GM21367 (cell line): ENCODE results near the gene TOR2A.

Experiments
- ATAC-seq: cut with Tn5 transposase; IDR thresholded peaks from one replicate; pipeline ENCODE4 v1.9.1; 2021; ENCODE audit not compliant: unreplicated experiment

TOR2A gene

GRCh38 chr9:127744398-127745110 lies 9.5 kb upstream of the TOR2A start:
- no peak for ATAC-seq

- ATAC-seq, result no peak
Observed at GRCh38 chr9:127742435-127743088, 7.5 kb upstream of the TOR2A start.

GRCh38 chr9:127741831-127742434 lies 6.8 kb upstream of the TOR2A start:
- no peak for ATAC-seq

GRCh38 chr9:127739614-127740330 lies 4.7 kb upstream of the TOR2A start:
- no peak for ATAC-seq

GRCh38 chr9:127738666-127739065 lies 3.6 kb upstream of the TOR2A start:
- no peak for ATAC-seq

- no peak for ATAC-seq
Observed at GRCh38 chr9:127735530-127736185, 564 bp upstream of the TOR2A start.

GRCh38 chr9:127734247-127734746 lies 797 bp downstream of the TOR2A start:
- no peak for ATAC-seq

GRCh38 chr9:127733614-127734013 lies 1.5 kb downstream of the TOR2A start:
- no peak for ATAC-seq

- ATAC-seq, result no peak
Observed at GRCh38 chr9:127732444-127732843, 2.6 kb downstream of the TOR2A start.

GRCh38 chr9:127731938-127732337 lies 3.2 kb downstream of the TOR2A start:
- no peak for ATAC-seq

GRCh38 chr9:127730799-127731410 lies 4.2 kb downstream of the TOR2A start:
- no peak for ATAC-seq

- ATAC-seq, result no peak
Observed at GRCh38 chr9:127730262-127730661, 4.8 kb downstream of the TOR2A start.

- no peak for ATAC-seq
Observed at GRCh38 chr9:127729522-127730256, 5.4 kb downstream of the TOR2A start.

GRCh38 chr9:127728808-127729207 lies 6.3 kb downstream of the TOR2A start:
- ATAC-seq, result no peak

GRCh38 chr9:127726871-127727270 lies 8.2 kb downstream of the TOR2A start:
- no peak for ATAC-seq

GRCh38 chr9:127724012-127724411 lies 11.1 kb downstream of the TOR2A start:
- ATAC-seq, result no peak

- ATAC-seq, result no peak
Observed at GRCh38 chr9:127723444-127723843, 11.7 kb downstream of the TOR2A start.

GRCh38 chr9:127723013-127723412 lies 12.1 kb downstream of the TOR2A start:
- ATAC-seq, result no peak

GRCh38 chr9:127722055-127722745 lies 12.9 kb downstream of the TOR2A start:
- no peak for ATAC-seq
